ENCODE measurements around the gene ZPBP2. TPM values are rescaled to one million over a fixed set of nuclear protein-coding genes. Genes with fewer than 3 reads are reported as not detected.

Gene ZPBP2
- total RNA-seq, 1 experiment from 2014 or later: not detected

DNA sequence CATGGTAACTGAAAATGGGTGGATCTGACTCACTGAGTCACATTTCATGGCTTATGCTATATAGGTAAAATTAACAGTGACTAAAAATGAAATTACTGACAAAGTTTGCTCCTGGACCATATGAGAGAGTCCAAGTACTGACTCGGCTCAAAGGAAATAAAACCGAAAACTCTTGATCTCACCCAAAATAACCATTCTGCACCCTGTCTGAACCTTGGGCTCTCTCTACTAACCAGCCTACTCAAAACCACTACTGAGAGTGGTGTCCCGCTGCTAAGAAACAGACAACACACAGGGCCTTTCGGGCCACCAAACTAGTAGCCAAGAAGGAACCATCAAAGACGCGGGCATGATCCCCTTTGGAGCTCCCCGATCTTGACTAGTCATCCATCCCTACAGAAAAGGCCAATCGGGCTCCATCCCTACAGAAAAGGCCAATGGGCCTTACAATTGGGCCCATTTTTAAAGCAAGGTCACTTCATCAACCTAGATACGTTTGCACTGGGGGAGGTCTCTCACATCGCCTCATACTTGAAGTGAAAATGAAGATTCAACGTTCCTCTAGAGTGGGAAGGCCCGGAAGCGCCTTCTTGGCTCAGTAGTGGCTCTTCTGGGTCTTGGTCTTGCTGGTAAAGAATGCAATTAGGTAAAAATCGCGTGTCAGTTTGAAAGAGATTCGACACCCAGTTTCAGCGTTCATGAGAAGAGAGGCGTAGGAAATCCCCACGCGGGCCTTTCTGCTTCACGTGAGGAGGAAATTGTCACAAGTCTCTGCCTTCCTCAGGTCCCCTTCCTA lies 720 bp upstream of the ZPBP2 start:
- in situ Hi-C loops (cut with HindIII; ENCODE audit: low pct_unique_long_range_greater_than_20kb, low sequenced_read_pairs) (no loop called here), intact Hi-C loops (cut with micrococcal nuclease; ENCODE audit: unreplicated experiment) (no loop called here)
- no peak for ATAC-seq
- CTCF ChIA-PET: no interaction called here
- peaks cover 6% of the 10 kb centered on the region for H3K4me1 ChIP-seq (ENCODE audit: control insufficient read depth, insufficient read depth, low read length)
- no peaks in the 10 kb centered on the region for H3K36me3 ChIP-seq (ENCODE audit: control insufficient read depth, insufficient read depth, low read length)
- H3K9me3 ChIP-seq (ENCODE audit: control insufficient read depth, insufficient read depth, low read depth, low read length): no peaks in the 10 kb centered on the region
- no peak overlapping the region for H3K27ac ChIP-seq (ENCODE audit: low read length)
- TF ChIP-seq SIN3A (IDR thresholded peaks at IDR 0.05; ENCODE audit: borderline replicate concordance, insufficient read depth, low read depth, low read length) (no peak), TCF7L2 (IDR thresholded peaks at IDR 0.05; ENCODE audit: low read depth, low read length) (no peak), POLR2AphosphoS5 (IDR thresholded peaks at IDR 0.05; ENCODE audit: low read depth, low read length) (no peak)
- TF ChIP-seq, protein P1, sequence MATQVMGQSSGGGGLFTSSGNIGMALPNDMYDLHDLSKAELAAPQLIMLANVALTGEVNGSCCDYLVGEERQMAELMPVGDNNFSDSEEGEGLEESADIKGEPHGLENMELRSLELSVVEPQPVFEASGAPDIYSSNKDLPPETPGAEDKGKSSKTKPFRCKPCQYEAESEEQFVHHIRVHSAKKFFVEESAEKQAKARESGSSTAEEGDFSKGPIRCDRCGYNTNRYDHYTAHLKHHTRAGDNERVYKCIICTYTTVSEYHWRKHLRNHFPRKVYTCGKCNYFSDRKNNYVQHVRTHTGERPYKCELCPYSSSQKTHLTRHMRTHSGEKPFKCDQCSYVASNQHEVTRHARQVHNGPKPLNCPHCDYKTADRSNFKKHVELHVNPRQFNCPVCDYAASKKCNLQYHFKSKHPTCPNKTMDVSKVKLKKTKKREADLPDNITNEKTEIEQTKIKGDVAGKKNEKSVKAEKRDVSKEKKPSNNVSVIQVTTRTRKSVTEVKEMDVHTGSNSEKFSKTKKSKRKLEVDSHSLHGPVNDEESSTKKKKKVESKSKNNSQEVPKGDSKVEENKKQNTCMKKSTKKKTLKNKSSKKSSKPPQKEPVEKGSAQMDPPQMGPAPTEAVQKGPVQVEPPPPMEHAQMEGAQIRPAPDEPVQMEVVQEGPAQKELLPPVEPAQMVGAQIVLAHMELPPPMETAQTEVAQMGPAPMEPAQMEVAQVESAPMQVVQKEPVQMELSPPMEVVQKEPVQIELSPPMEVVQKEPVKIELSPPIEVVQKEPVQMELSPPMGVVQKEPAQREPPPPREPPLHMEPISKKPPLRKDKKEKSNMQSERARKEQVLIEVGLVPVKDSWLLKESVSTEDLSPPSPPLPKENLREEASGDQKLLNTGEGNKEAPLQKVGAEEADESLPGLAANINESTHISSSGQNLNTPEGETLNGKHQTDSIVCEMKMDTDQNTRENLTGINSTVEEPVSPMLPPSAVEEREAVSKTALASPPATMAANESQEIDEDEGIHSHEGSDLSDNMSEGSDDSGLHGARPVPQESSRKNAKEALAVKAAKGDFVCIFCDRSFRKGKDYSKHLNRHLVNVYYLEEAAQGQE (IDR thresholded peaks at IDR 0.05; ENCODE audit: insufficient read depth in 1 of 2, low read depth in 2 of 2, low read length in 1 of 2): no peak
- TF ChIP-seq, protein P2, sequence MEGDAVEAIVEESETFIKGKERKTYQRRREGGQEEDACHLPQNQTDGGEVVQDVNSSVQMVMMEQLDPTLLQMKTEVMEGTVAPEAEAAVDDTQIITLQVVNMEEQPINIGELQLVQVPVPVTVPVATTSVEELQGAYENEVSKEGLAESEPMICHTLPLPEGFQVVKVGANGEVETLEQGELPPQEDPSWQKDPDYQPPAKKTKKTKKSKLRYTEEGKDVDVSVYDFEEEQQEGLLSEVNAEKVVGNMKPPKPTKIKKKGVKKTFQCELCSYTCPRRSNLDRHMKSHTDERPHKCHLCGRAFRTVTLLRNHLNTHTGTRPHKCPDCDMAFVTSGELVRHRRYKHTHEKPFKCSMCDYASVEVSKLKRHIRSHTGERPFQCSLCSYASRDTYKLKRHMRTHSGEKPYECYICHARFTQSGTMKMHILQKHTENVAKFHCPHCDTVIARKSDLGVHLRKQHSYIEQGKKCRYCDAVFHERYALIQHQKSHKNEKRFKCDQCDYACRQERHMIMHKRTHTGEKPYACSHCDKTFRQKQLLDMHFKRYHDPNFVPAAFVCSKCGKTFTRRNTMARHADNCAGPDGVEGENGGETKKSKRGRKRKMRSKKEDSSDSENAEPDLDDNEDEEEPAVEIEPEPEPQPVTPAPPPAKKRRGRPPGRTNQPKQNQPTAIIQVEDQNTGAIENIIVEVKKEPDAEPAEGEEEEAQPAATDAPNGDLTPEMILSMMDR (IDR thresholded peaks at IDR 0.05): no peak
- no peak overlapping the region for H3K4me3 ChIP-seq (ENCODE audit: low read depth in 2 of 2, low read length in 2 of 2)
- H3K27me3 ChIP-seq (ENCODE audit: control insufficient read depth, insufficient read depth, low read length): peaks cover 33% of the 10 kb centered on the region
- no peak for DNase-seq (ENCODE audit: low read depth, low spot score)
- no TSS peak for BruUV-seq (replicated peaks)
- POLR2A ChIA-PET: no interaction called here

DNA sequence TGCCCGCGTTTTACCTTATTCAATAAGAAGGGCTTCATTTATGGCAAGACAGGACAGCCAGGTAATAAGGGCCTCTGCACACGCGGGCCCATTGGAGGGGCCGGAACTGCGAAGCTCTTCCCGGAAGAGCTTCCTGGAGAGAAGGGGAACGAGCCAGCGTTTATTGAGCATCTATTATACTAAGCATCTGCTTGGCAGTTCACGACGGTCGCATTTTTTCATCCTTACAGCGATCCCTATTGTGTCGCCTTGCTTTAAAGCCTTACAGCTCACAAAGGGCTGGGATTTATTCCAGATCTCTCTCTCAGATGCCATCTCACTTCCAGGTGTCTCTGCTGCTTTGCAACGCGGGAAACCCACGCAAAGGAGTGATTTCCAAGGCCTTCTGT lies 546 bp downstream of the ZPBP2 start:
- in situ Hi-C loops (cut with HindIII; ENCODE audit: low pct_unique_long_range_greater_than_20kb, low sequenced_read_pairs): no loop called here
- POLR2A ChIA-PET: no interaction called here
- Histone ChIP-seq H3K36me3 (ENCODE audit: control insufficient read depth, insufficient read depth, low read length) (no peaks in the 10 kb centered on the region), H3K4me3 (ENCODE audit: low read depth in 2 of 2, low read length in 2 of 2) (no peak overlapping the region), H3K27me3 (ENCODE audit: control insufficient read depth, insufficient read depth, low read length) (peaks cover 23% of the 10 kb centered on the region), H3K4me1 (ENCODE audit: control insufficient read depth, insufficient read depth, low read length) (peaks cover 3% of the 10 kb centered on the region), H3K9me3 (ENCODE audit: control insufficient read depth, insufficient read depth, low read depth, low read length) (no peaks in the 10 kb centered on the region), H3K27ac (ENCODE audit: low read length) (no peak overlapping the region)
- ATAC-seq (no peak), DNase-seq (ENCODE audit: low read depth, low spot score) (no peak)
- CTCF ChIA-PET: no interaction called here
- TF ChIP-seq POLR2AphosphoS5 (IDR thresholded peaks at IDR 0.05; ENCODE audit: low read depth, low read length): no peak
- TF ChIP-seq, protein P1 (IDR thresholded peaks at IDR 0.05; ENCODE audit: insufficient read depth in 1 of 2, low read depth in 2 of 2, low read length in 1 of 2): no peak
- TF ChIP-seq, protein P2 (IDR thresholded peaks at IDR 0.05): no peak
- TF ChIP-seq TCF7L2 (IDR thresholded peaks at IDR 0.05; ENCODE audit: low read depth, low read length): no peak
- no peak for TF ChIP-seq SIN3A (IDR thresholded peaks at IDR 0.05; ENCODE audit: borderline replicate concordance, insufficient read depth, low read depth, low read length)
- BruUV-seq (replicated peaks): no TSS peak
- intact Hi-C loops (cut with micrococcal nuclease; ENCODE audit: unreplicated experiment): no loop called here

Data from Panc1 (cell line).